ENCODE data around the gene SPOCK2.

Gene SPOCK2

GRCh38 chr10:72074574-72075375, 13.6 kb downstream of the SPOCK2 start:
- TF ChIP-seq CTCF (IDR thresholded peaks at IDR 0.05; ENCODE audit: low read depth, low read length) = no peak
- H3K4me3 ChIP-seq (ENCODE audit: low read depth, low read length) = no peak overlapping the region

- no peak overlapping the region for H3K4me3 ChIP-seq (ENCODE audit: low read depth, low read length)
- no peak for TF ChIP-seq CTCF (IDR thresholded peaks at IDR 0.05; ENCODE audit: low read depth, low read length)
Observed at GRCh38 chr10:72073708-72074573, 14.4 kb downstream of the SPOCK2 start.

GRCh38 chr10:72072639-72073038, 15.7 kb downstream of the SPOCK2 start:
- no peak for TF ChIP-seq CTCF (IDR thresholded peaks at IDR 0.05; ENCODE audit: low read depth, low read length)
- H3K4me3 ChIP-seq (ENCODE audit: low read depth, low read length) = no peak overlapping the region

GRCh38 chr10:72072046-72072445, 16.3 kb downstream of the SPOCK2 start:
- H3K4me3 ChIP-seq (ENCODE audit: low read depth, low read length) = no peak overlapping the region
- TF ChIP-seq CTCF (IDR thresholded peaks at IDR 0.05; ENCODE audit: low read depth, low read length) = no peak

- no peak overlapping the region for H3K4me3 ChIP-seq (ENCODE audit: low read depth, low read length)
- no peak for TF ChIP-seq CTCF (IDR thresholded peaks at IDR 0.05; ENCODE audit: low read depth, low read length)
Observed at GRCh38 chr10:72069751-72070526, 18.4 kb downstream of the SPOCK2 start.

- H3K4me3 ChIP-seq (ENCODE audit: low read depth, low read length) = no peak overlapping the region
- no peak for TF ChIP-seq CTCF (IDR thresholded peaks at IDR 0.05; ENCODE audit: low read depth, low read length)
Observed at GRCh38 chr10:72068901-72069446, 19.4 kb downstream of the SPOCK2 start.

Measured in WI38 (cell line).